Panc1 (cell line): ENCODE results near the gene UPF1.

ENCODE experiments used
- CTCF ChIP-seq: fragments of 450-650 bp; IDR thresholded peaks from 2 replicates; pipeline ENCODE4 v1.5.1; 2017; ENCODE audit warnings: mild to moderate bottlenecking
- POLR2AphosphoS5 ChIP-seq: IDR thresholded peaks from 2 replicates; pipeline ENCODE4 v1.6.1; 2012; ENCODE audit warnings: mild to moderate bottlenecking, low read depth, low read length, moderate library complexity

GRCh38 chr19:18783958-18784785 lies 47.6 kb upstream of the UPF1 start:
- no peak for TF ChIP-seq CTCF
- no peak for TF ChIP-seq POLR2AphosphoS5
